AG04449 (cell line): ENCODE results near the gene IRF9.

Source experiments
- CTCF ChIA-PET: fragments of 350-600 bp; formaldehyde crosslinking; extraction: SDS; loops from one replicate; lab custom pipeline; 2021; ENCODE audit warnings: antibody characterized with exemption; lab: Yijun Ruan, JAX
- POLR2A ChIA-PET: fragments of 400-600, 350-600 bp; formaldehyde crosslinking; extraction: SDS; loops from one replicate; lab custom pipeline; 2020; ENCODE audit warnings: antibody characterized with exemption, inconsistent platforms; lab: Yijun Ruan, JAX
- DNase-seq: peaks from one replicate; pipeline ENCODE4 v3.0.0-alpha.2; 2010; ENCODE audit warnings: low read depth, low spot score
- H3K4me3 ChIP-seq: 2 replicates; pipeline ENCODE4 v1.5.1; 2011; ENCODE audit warnings: low read depth, mild to moderate bottlenecking, control low read depth, low read length
- TF ChIP-seq, protein P1 (sequence below): IDR thresholded peaks from one replicate; pipeline ENCODE4 v1.5.1; 2011; ENCODE audit warnings: mild to moderate bottlenecking, moderate library complexity, low read length, control low read depth, inconsistent platforms; ENCODE audit not compliant: insufficient read depth; ENCODE audit errors: missing control alignments

IRF9 gene

DNA sequence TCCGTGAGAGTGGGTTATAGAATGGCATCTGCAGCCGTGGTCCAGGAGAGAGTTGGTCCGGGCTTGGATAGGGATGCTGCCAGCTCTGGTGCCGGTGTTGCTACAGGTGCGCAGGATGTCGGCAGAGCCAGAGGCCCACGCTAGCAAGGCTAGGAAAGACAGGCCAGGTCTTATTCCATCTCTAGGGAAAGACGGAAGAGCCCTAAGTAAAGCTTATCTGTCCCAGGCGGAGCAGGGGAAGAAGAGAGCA is 25.6 kb upstream of the IRF9 start:
- DNase-seq: no peak
- CTCF ChIA-PET: interaction anchor here (1.1 to 3.3 kb wide), 5 partner anchors 27 to 175 kb away, joined by 3 to 16 read pairs (median 5); partner anchors contain the start of gene CIDEB
- POLR2A ChIA-PET: interaction anchor here (0.5 to 1.7 kb wide), 4 partner anchors 12 to 42 kb away, joined by 3 to 14 read pairs (median 8); partner anchors contain the start of genes DCAF11, NRL, PCK2 and PSME2
- H3K4me3 ChIP-seq: peak overlapping the region; percentile 73
- TF ChIP-seq, protein P1, sequence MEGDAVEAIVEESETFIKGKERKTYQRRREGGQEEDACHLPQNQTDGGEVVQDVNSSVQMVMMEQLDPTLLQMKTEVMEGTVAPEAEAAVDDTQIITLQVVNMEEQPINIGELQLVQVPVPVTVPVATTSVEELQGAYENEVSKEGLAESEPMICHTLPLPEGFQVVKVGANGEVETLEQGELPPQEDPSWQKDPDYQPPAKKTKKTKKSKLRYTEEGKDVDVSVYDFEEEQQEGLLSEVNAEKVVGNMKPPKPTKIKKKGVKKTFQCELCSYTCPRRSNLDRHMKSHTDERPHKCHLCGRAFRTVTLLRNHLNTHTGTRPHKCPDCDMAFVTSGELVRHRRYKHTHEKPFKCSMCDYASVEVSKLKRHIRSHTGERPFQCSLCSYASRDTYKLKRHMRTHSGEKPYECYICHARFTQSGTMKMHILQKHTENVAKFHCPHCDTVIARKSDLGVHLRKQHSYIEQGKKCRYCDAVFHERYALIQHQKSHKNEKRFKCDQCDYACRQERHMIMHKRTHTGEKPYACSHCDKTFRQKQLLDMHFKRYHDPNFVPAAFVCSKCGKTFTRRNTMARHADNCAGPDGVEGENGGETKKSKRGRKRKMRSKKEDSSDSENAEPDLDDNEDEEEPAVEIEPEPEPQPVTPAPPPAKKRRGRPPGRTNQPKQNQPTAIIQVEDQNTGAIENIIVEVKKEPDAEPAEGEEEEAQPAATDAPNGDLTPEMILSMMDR: no peak

DNA sequence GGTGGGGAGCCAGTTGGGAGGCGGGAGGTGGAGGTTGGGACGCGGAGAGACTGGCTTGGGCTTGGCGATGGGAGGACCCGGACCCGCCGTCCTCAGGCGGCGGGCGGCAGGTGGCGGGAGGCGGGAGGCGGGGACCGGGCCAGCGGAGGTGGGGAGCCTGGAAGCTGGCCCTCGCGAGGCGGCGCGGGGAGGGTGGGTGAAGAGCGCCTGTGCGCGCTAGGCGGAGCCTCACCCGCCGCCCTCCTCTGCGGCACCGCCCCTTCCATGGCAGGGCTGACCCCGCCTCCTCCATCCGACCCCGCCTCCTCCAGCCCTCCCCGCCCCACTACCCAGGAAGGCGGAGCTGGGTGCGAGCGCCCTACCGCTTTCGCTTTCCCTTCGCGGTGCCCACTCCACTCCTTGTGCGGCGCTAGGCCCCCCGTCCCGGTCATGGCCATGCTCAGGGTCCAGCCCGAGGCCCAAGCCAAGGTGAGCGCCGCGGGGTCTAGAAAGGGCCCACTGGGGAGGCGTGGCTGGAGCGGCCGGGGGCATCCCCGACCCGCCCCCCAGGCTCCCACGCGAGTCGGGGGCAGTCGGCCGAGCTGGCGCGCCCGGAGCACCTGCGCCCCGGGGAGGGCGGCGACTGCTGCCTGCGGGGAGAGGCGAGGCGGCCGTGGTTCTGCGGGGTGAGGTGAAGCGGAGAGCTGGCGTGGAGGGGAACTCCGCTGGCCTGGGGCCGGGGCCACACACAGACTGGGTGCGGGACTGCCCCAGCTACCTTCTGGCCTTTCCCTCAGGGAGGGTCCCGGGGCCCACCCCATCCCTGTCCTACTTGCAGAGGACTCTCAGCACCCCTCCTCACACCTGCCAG is 25.0 kb upstream of the IRF9 start, which contains the start of gene PSME1:
Gene PSME1, plus strand, starts transcription at position 361 of the 850 bp plus-strand sequence. Its CDS starts 69 bp downstream, at position 430.
- POLR2A ChIA-PET: interaction anchor here (0.5 to 1.7 kb wide), 7 partner anchors 9 to 106 kb away, joined by 3 to 14 read pairs (median 4); partner anchors contain the start of genes DCAF11, NRL, PCK2 and PSME2
- peak within 1 kb of the TSS; percentile 73 for H3K4me3 ChIP-seq
- CTCF ChIA-PET: interaction anchor here (1.1 to 3.3 kb wide), 7 partner anchors 11 to 174 kb away, joined by 3 to 16 read pairs (median 11); partner anchors contain the start of genes CIDEB, IRF9, PSME2 and RNF31

DNA sequence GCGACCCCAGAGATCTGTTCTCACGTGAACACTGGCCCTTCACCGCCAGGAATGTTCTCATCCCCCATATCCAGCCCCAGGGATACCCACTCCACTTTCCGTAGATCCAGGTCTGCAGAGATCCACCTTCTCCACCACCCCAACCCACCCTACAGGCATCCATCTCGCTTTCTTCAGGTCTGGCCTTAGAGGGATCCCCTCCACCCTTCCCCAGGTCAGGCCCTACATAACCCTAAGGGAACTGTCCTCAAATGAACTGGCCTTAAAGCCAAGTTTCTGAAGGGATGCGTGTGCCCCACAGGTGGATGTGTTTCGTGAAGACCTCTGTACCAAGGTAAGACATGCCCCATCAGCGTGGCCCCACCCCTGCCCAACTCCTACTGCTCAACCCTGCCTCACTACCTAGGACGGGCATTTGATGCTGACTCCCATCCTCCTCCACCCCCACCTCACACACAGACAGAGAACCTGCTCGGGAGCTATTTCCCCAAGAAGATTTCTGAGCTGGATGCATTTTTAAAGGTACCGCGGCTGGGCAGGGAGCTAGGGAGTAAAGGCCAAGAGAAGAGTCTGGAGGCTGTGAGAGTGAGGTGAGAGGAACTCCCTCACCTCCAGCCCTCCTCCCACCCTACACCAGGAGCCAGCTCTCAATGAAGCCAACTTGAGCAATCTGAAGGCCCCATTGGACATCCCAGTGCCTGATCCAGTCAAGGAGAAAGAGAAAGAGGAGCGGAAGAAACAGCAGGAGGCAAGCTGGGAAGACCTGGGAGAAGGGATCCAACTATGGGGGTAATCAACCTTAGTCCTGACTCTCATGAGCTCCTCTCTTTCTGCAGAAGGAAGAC is 24.2 kb upstream of the IRF9 start:
- CTCF ChIA-PET: interaction anchor here (0.8 to 3.3 kb wide), 7 partner anchors 10 to 171 kb away, joined by 3 to 16 read pairs (median 11); partner anchors contain the start of genes CIDEB, DCAF11, IRF9 and NRL

More for the DNA sequence above, 25.0 kb upstream of the IRF9 start, which contains the start of gene PSME1:
- TF ChIP-seq, protein P1: no peak
- no peak for DNase-seq

DNA sequence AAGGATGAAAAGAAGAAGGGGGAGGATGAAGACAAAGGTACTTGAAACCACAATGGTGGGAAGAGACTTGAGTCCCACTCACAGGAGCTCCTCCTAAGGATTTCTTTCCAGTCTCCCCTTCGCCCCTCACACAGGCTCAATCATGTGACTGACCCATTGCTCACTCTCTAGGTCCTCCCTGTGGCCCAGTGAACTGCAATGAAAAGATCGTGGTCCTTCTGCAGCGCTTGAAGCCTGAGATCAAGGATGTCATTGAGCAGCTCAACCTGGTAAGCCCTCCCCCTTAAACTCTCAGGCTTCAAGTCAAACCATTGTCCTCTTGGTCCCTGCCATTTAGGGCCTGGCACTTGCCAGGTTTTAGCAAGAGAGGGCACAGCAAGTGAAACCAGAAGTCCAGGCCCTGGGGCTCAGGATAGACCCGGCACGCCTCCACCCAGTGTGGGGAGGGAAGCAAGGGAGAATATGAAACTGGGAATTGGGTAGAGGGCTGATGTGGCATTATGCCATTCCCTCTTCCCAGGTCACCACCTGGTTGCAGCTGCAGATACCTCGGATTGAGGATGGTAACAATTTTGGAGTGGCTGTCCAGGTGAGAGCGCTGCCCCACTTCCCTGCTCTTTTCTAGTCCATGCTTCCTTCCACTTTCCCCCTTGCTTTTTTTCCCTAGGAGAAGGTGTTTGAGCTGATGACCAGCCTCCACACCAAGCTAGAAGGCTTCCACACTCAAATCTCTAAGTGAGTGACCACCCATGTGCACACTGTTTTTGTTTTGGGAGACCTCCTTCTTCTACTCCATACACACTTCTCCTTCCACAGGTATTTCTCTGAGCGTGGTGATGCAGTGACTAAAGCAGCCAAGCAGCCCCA is 23.3 kb upstream of the IRF9 start:
- TF ChIP-seq, protein P1: no peak
- no peak for DNase-seq
- CTCF ChIA-PET: interaction anchor here (0.6 to 3.3 kb wide), 10 partner anchors 9 to 1079 kb away, joined by 3 to 16 read pairs (median 4); partner anchors contain the start of genes DCAF11, IRF9, NRL and PSME2
- POLR2A ChIA-PET: interaction anchor here (0.8 to 1.2 kb wide), 4 partner anchors 10 to 44 kb away, joined by 3 to 6 read pairs (median 4); partner anchors contain the start of genes DCAF11, NRL, PCK2 and RNF31
- no peak overlapping the region; the same call in none of the 2 replicates for H3K4me3 ChIP-seq

More for the DNA sequence above, 24.2 kb upstream of the IRF9 start:
- POLR2A ChIA-PET: interaction anchor here (0.8 to 1.7 kb wide), 6 partner anchors 10 to 105 kb away, joined by 3 to 14 read pairs (median 5); partner anchors contain the start of genes DCAF11, NRL, PCK2 and PSME2
- no peak for DNase-seq
- TF ChIP-seq, protein P1: no peak
- H3K4me3 ChIP-seq: peak overlapping the region; percentile 73
